Osteoblast (primary cell): Measurements from ENCODE around the gene SCAMP2. TPM values are rescaled to one million over a fixed set of nuclear protein-coding genes. Genes with fewer than 3 reads are reported as not detected.

Source experiments
- DNase-seq: peaks from one replicate; pipeline ENCODE4 v3.0.0; 2011; ENCODE audit warnings: low spot score, mixed read lengths; ENCODE audit not compliant: insufficient read length; ENCODE audit errors: missing footprints
- H2AFZ ChIP-seq: 2 replicates; pipeline ENCODE4 v1.6.0; 2011; ENCODE audit warnings: mild to moderate bottlenecking, low read length
- H3K27ac ChIP-seq: 2 replicates; pipeline ENCODE4 v1.5.1; 2011; ENCODE audit warnings: mild to moderate bottlenecking, low read depth, low read length, moderate library complexity
- H3K27me3 ChIP-seq: 2 replicates; pipeline ENCODE4 v1.6.0; 2012; ENCODE audit warnings: mild to moderate bottlenecking, control low read depth, inconsistent platforms, low read length, moderate library complexity; ENCODE audit not compliant: insufficient read depth
- H3K36me3 ChIP-seq: 2 replicates; pipeline ENCODE4 v1.5.1; 2011; ENCODE audit warnings: mild to moderate bottlenecking, low read length, control low read depth, moderate library complexity; ENCODE audit not compliant: insufficient read depth
- H3K4me1 ChIP-seq: 2 replicates; pipeline ENCODE4 v1.5.1; 2011; ENCODE audit warnings: mild to moderate bottlenecking, low read length, control low read depth, moderate library complexity; ENCODE audit not compliant: insufficient read depth
- H3K4me2 ChIP-seq: 2 replicates; pipeline ENCODE4 v1.6.0; 2011; ENCODE audit warnings: mild to moderate bottlenecking, low read length; ENCODE audit not compliant: insufficient read depth
- H3K4me3 ChIP-seq: fragments of 200-600 bp; sonication (generic); 3 replicates; pipeline ENCODE4 v1.5.1; 2012; ENCODE audit warnings: mild to moderate bottlenecking, low read length, inconsistent platforms; ENCODE audit not compliant: insufficient read depth
- H3K79me2 ChIP-seq: 2 replicates; pipeline ENCODE4 v1.6.0; 2012; ENCODE audit warnings: mild to moderate bottlenecking, low read length, control low read depth, inconsistent platforms; ENCODE audit not compliant: insufficient read depth
- H3K9me3 ChIP-seq: 2 replicates; pipeline ENCODE4 v1.5.1; 2011; ENCODE audit warnings: low read depth, low read length, control low read depth
- H4K20me1 ChIP-seq: 2 replicates; pipeline ENCODE4 v1.6.0; 2012; ENCODE audit warnings: mild to moderate bottlenecking, low read length, control low read depth; ENCODE audit not compliant: insufficient read depth
- total RNA-seq: library from RNA; depleted of rRNA; stranded (reverse); fragments of >200 nt; gene quantifications from 2 replicates; pipeline ENCODE4 v1.2.3, GENCODE V29; 2012
- TF ChIP-seq, protein P1 (sequence below): IDR thresholded peaks from 2 replicates; pipeline ENCODE4 v1.5.1; 2011; ENCODE audit warnings: mild to moderate bottlenecking, low read depth, low read length, moderate library complexity; ENCODE audit errors: extremely low read depth

Gene SCAMP2
- total RNA-seq, 1 donor, result 23.9 TPM

DNA sequence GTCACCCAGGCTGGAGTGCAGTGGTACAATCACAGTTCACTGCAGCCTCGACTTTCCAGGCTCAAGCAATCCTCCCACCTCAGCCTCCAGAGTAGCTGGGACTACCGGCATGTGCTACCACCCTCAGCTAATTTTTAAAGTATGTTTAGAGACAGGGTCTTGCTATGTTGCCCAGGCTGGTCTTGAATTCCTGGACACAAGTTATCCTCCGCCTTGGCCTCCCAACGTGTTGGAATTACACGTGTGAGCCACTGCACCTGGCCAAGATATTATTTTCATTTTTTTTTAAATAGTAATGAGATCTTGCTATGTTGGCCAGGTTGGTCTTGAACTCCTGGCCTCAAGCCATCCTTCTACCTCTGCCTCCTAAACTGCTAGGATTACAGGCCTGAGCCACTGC lies 12.3 kb upstream of the SCAMP2 start:
- H3K79me2 ChIP-seq, result peaks cover 6% of the 10 kb centered on the region
- no peak overlapping the region for H2AFZ ChIP-seq
- no peaks in the 10 kb centered on the region for H4K20me1 ChIP-seq
- H3K27me3 ChIP-seq, result no peaks in the 10 kb centered on the region
- TF ChIP-seq, protein P1, sequence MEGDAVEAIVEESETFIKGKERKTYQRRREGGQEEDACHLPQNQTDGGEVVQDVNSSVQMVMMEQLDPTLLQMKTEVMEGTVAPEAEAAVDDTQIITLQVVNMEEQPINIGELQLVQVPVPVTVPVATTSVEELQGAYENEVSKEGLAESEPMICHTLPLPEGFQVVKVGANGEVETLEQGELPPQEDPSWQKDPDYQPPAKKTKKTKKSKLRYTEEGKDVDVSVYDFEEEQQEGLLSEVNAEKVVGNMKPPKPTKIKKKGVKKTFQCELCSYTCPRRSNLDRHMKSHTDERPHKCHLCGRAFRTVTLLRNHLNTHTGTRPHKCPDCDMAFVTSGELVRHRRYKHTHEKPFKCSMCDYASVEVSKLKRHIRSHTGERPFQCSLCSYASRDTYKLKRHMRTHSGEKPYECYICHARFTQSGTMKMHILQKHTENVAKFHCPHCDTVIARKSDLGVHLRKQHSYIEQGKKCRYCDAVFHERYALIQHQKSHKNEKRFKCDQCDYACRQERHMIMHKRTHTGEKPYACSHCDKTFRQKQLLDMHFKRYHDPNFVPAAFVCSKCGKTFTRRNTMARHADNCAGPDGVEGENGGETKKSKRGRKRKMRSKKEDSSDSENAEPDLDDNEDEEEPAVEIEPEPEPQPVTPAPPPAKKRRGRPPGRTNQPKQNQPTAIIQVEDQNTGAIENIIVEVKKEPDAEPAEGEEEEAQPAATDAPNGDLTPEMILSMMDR, result no peak
- H3K9me3 ChIP-seq, result peaks cover 4% of the 10 kb centered on the region
- no peak overlapping the region for H3K4me3 ChIP-seq
- H3K36me3 ChIP-seq, result no peaks in the 10 kb centered on the region
- H3K4me2 ChIP-seq, result no peak overlapping the region
- H3K27ac ChIP-seq, result no peak overlapping the region
- no peak for DNase-seq
- peaks cover 19% of the 10 kb centered on the region for H3K4me1 ChIP-seq

DNA sequence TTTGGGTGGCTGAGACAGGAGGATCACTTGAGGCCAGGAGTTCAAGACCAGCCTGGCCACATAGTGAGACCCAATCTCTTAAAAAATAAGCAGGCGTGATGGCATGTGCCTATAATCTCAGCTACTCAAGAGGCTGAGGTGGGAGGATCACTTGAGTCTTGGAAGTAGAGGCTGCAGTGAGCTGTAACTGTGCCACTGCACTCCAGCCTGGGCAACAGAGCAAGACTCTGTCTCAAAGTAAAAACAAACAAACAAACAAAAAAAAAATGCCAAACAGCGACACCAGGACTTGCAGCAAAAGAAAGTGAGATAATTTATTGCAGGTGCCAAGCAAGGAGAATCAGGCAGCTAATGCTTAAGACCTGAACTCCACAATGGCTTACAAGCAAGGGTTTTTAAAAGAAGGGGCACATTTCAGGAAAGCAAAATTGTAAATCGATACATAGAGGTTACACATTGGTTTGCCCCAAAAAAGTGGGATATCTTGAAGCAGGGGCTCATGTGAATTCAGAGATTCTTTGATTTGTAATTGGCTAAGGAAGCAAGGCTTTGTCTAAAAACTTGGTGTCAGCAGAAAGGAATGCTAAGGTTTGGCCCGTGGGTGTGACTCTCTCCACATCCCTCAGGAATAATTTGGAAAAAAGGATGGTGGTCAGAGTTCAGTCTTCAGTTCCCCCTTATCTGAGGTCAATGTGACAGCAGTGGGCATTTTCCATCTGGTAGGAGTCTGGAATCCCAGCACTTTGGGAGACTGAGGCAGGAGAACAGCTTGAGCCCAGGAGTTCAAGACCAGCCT lies 11.5 kb upstream of the SCAMP2 start:
- Histone ChIP-seq H3K9me3 (peaks cover 4% of the 10 kb centered on the region), H4K20me1 (no peaks in the 10 kb centered on the region), H3K36me3 (no peaks in the 10 kb centered on the region), H3K79me2 (no peaks in the 10 kb centered on the region), H3K27ac (no peak overlapping the region), H3K4me1 (peaks cover 16% of the 10 kb centered on the region), H3K27me3 (no peaks in the 10 kb centered on the region), H3K4me2 (peak overlapping the region; percentile 33), H3K4me3 (no peak overlapping the region), H2AFZ (peak overlapping the region; percentile 29)
- TF ChIP-seq, protein P1, result no peak
- peak; percentile 85 for DNase-seq

DNA sequence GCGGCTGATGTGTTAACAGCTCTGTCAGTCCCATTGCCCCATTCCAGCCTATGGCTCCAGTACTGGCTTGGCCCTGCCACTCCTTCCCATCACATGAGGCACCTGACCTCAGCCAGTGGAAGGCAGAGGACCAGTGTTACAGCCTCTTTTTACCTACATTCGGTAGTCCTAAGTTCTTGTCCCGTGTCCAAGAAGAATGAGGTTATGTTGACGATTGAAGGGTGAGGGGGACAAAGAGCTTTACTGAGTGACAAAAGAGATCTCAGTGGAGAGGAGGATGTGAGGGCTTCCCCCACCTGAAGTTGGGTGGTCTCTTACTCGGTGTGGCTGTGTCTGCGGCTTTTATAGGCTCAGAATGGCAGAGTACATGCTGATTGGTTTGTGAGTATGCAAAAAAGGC lies 9.4 kb upstream of the SCAMP2 start:
- H3K9me3 ChIP-seq, result peaks cover 4% of the 10 kb centered on the region
- no peaks in the 10 kb centered on the region for H3K36me3 ChIP-seq
- H3K4me3 ChIP-seq, result no peak overlapping the region
- H3K27me3 ChIP-seq, result no peaks in the 10 kb centered on the region
- H3K27ac ChIP-seq, result no peak overlapping the region
- peaks cover 7% of the 10 kb centered on the region for H3K4me1 ChIP-seq
- no peak overlapping the region for H2AFZ ChIP-seq
- H3K79me2 ChIP-seq, result no peaks in the 10 kb centered on the region
- no peak for DNase-seq
- H3K4me2 ChIP-seq, result no peak overlapping the region
- TF ChIP-seq, protein P1, result no peak
- H4K20me1 ChIP-seq, result no peaks in the 10 kb centered on the region

DNA sequence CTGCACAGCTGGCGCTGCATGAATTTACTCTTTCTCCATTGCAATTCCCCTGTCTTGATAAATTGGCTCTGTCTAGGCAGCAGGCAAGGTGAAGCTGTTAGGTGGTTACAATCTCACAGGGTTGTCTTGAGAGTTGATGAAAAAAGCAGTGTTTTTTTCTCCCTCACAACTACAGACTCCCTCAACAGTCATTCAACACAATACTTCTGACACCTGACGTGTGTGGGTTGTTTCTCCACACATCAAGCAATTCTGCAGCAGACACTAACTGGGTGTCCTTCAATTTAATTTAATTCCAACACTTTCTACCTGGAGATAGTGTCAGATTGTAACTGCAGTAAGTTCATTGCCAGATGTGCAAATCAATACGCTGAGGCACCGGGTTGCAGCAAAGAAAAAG lies 5.1 kb upstream of the SCAMP2 start:
- H2AFZ ChIP-seq, result no peak overlapping the region
- H3K9me3 ChIP-seq, result peaks cover 4% of the 10 kb centered on the region
- H3K4me2 ChIP-seq, result no peak overlapping the region
- DNase-seq, result no peak
- H4K20me1 ChIP-seq, result no peaks in the 10 kb centered on the region
- H3K4me1 ChIP-seq, result peaks cover 5% of the 10 kb centered on the region
- no peaks in the 10 kb centered on the region for H3K36me3 ChIP-seq
- H3K79me2 ChIP-seq, result no peaks in the 10 kb centered on the region
- H3K4me3 ChIP-seq, result no peak overlapping the region
- peaks cover 7% of the 10 kb centered on the region for H3K27me3 ChIP-seq
- TF ChIP-seq, protein P1, result no peak
- no peak overlapping the region for H3K27ac ChIP-seq
